Lower leg skin (tissue), 3 donors: ENCODE data around the gene C10orf71.

Source experiments
- POLR2A ChIP-seq, 2 donors: fragments of 450-650 bp; IDR thresholded peaks; one replicate each; pipeline ENCODE4 v1.6.1; 2016 to 2017; ENCODE audit warnings: antibody characterized with exemption in 2 of 2, mild to moderate bottlenecking in 1 of 2, moderate library complexity in 1 of 2
- TF ChIP-seq, protein P1 (sequence below), 3 donors: fragments of 450-650 bp; IDR thresholded peaks; one replicate each; pipeline ENCODE4 v1.5.1; 2016; ENCODE audit warnings: antibody characterized with exemption in 3 of 3, mild to moderate bottlenecking in 3 of 3, moderate library complexity in 2 of 3

DNA sequence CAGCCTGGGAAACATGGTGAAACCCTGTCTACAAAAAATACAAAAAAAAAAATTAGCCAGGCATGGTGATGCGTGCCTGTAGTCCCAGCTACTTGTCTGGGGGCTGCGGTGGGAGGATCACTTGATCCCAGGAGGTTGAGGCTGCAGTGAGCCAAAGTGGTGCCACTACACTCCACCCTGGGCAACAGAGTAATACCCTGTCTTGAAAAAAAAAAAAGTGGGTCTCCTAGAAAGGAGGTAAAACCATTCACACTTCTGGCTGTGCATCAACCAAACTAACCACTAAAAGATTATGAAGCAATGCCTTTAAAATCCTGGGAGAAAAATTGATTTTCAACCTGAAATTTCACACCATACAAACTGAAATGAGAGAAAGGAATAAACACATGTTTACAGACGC, 35.4 kb upstream of the C10orf71 start:
- TF ChIP-seq, protein P1, sequence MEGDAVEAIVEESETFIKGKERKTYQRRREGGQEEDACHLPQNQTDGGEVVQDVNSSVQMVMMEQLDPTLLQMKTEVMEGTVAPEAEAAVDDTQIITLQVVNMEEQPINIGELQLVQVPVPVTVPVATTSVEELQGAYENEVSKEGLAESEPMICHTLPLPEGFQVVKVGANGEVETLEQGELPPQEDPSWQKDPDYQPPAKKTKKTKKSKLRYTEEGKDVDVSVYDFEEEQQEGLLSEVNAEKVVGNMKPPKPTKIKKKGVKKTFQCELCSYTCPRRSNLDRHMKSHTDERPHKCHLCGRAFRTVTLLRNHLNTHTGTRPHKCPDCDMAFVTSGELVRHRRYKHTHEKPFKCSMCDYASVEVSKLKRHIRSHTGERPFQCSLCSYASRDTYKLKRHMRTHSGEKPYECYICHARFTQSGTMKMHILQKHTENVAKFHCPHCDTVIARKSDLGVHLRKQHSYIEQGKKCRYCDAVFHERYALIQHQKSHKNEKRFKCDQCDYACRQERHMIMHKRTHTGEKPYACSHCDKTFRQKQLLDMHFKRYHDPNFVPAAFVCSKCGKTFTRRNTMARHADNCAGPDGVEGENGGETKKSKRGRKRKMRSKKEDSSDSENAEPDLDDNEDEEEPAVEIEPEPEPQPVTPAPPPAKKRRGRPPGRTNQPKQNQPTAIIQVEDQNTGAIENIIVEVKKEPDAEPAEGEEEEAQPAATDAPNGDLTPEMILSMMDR (IDR thresholded peaks at IDR 0.05), result no peak
- TF ChIP-seq POLR2A (IDR thresholded peaks at IDR 0.05), result no peak
